CD4-positive, alpha-beta T cell treated with Interleukin-12 subunit alpha and Interleukin-12 subunit beta, for 1 hour (primary cell): Measurements from ENCODE around the gene SEMA5B.

ENCODE experiments used
- DNase-seq: peaks from one replicate; pipeline ENCODE4 v3.0.0-alpha.2; 2020

Gene SEMA5B

DNA sequence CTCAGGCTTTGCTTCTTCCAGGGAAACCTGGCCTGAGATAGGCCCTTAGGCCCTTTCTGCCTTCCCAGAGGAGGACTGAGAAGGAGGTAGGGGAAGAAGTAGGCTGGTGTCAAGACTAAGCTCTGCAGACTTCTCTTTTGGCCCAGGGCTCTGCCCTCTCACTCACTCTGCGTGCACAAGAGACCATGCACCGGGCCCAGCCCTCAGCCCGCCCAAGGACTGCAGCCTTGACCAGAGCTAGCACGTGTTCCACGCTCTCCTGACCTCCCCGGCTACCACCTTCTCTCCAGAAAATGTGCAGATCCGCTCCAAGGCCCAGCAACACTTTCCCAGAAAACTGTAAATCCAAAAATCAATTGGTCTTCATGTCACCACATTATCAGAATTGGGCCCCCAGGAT lies 59.8 kb downstream of the SEMA5B start:
- no peak for DNase-seq

DNA sequence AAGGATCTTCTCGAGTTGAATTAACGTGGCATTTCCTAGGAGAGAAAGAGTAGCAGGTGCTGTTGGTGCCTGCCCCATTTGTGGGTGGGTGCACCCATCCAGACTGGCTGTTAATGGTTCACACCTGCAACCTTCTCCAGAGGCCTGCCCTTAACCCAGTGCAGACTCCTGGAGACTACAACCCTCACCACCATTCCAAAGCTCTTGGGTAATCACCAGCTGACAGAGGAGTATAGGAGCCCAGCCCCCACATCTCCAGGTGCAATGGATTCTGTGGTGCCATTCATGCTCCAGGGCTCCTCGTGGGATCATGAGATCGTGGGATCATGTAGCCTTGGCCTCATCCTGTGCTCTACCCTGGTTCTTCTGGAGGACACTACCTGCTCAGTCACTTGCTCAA lies 60.2 kb downstream of the SEMA5B start:
- no peak for DNase-seq

DNA sequence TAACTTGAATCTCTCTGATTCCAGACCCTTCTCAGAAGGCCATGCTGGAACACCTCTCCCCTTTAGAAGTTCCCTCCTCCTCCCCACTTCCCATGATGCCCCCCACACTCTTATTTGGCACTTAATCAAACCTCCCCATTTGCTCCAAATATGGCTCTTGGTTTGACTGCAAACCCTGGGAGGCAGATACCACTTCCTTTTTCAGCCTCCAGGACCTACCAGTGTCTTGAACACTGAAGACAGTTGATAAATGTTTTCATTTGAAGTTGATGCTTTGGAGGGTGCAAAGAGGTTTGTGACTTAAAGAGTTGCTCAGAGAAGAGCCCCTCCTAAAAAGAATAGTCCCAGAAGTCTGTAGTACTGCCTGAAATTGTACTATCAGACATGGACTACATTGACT lies 61.5 kb downstream of the SEMA5B start:
- DNase-seq, result no peak

DNA sequence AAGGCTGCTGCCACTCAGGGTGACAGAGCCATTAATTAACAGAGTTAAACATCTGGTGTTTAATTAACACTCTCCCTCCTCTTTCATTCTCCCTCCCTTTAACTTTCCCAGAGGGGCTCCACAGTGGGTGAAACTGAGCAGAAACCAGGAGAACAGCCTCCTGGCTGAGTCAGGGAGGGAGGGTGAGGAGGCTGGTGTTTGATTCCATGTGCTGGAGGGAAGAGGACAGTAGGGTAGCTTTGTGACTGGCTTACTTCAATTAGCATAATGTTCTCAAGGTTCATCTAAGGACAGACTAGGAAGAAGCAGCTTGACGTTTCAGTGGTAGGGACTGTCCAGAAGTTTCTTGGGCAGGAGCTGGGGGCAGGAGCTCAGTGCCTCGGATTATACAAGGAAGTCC lies 62.8 kb downstream of the SEMA5B start:
- no peak for DNase-seq

DNA sequence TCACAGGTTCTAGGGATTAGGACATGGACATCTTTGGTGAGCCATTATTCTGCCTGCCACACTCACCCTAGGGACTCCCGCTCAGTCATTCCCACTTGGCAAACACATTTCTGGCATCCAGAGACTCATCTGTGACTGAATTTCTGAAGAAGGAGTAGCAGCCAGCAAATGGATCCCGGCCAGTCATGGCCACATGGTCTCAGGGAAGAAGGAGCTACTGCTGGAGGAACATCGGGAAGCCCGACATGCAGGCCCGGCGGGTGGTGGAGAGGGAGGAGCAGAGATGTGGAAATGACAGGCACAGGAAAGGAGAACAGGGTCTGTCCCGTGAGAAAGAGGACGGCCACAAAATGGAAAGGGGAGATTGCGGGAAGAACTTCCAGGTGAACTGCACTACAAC lies 65.4 kb downstream of the SEMA5B start:
- DNase-seq, result no peak

DNA sequence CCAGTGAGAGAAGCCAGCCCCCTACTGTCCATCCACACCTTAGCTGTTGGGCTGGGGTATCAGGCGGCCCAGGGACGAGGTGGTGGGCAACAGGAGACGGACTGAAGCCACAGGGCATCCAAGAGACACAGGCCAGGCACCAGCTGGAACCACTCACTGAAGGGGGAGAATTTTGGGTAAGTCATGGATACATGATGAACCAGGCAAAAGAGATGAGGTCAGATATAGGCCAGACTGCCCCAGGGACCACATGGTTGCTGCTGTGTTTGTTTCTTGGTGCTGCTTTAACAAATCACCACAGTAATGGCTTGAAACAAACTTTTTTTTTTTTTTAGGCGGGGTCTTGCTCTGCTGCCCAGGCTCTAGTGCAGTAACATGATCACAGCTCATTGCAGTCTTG lies 66.4 kb downstream of the SEMA5B start:
- DNase-seq, result no peak

DNA sequence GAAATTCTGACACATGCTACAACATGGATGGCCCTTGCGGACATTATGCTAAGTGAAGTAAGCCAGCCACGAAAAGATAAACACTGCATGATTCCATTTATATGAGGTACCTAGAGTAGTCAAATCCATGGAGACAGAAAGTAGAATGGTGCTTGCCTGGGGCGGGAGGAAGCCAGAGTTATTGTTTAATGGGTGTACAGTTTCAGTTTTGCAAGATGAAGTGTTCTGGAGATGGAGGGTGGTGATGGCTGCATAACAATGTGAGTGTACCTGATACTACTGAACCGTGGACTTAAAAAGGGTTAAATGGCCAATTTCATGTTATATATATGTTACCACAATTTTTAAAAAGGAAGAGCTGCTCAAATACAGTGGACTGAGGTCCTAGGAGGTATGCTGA lies 66.9 kb downstream of the SEMA5B start:
- no peak for DNase-seq

DNA sequence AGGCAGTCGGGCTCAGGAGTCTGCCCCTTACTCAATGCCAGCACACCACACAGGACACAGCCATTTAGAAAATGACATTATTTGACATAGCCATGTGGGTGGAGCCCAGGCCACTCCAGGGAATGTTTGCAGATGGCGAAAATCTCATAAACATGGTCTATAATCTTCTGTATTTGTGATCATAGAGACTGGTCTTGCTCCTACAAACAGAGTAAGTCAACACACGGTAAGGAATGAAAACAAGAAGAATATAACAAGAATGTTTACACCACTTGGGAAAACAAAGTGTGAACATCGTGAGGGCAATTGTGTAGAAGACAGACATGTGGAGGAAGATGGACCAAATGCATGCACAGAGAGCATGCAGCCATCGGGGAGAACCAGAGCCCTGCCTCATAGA lies 68.2 kb downstream of the SEMA5B start:
- no peak for DNase-seq

DNA sequence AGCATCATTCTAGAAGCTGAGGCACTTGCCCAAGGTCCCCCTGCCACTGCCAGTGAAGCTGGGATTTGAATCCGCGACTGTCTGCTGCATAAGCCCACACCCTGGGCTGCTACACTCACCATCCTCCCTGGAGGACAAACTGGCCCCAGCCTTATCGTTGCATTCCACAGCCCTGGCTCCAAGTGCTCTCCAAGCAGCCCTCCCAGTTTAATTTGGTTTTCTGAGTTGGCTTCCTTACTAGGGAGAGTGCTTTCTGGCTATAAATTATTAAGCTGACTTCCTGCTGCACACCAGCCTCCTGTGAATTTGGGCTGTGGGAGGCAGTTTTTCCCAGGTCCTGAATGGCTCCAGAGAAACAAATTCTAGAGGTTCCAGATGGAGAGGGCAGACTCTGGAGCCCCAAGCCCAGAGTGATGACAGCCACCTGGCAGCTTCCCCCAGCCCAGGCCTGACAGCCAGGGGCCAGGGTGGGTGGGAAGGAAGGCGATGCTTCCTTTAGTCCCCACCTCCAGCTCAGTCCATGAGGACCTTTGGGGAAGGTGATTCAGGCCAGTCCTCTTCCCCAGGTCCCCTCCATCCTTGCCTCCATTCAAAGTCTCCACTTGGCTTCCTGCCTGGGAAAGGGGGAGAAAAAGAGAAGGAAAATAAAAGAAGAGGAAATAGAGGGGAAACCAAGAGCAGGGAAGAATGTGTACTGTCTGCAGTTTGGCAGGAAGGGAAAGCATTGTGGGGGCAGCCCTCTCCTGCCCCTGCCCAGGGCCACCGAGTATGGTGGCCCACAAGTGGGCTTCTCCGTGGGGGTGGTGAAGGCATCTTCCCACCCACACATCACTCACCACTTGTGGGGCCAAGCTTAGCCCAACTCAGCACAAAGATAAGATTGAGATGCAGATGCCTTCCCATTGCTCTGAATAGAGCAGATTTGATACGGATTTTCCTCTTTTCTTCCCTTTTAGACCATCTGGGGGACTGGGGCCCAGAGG lies 69.6 kb downstream of the SEMA5B start:
- no peak for DNase-seq

DNA sequence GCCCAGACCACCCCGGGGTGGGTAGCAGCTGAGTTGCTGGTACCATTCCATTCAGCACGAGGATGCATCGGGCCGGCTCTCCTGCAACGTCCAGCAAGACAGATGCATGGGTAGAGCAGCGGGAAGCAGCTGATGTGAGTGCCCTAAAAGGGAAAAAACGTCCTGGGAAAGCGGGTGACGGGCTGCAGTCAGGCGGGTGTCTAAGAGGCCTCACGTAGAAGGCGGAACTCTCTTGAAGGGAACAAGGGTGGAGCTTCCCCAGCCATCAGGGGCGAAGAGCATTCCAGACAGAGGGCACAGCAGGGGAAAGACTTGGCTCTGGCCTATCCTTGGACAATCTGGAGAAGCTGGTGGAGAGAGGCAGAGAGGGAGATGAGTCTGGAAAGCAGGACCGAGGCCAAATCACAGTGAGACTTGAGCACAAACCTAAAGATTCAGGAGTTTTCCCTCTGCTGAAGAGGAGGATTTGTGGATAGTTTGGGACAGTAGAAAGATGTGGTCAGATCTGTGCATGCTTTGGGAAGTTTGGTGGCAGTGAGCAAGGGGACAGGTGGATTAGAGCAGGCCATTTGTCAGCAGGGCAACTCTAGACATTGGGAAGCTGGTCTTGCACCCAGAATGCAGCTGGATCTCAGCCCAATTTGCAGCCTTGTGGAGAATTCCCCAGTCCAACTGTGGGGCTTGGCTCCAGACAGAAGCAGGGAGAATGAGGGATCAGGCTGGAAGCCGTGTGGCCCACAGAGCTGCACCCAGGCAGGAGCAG lies 70.7 kb downstream of the SEMA5B start:
- DNase-seq, result no peak

DNA sequence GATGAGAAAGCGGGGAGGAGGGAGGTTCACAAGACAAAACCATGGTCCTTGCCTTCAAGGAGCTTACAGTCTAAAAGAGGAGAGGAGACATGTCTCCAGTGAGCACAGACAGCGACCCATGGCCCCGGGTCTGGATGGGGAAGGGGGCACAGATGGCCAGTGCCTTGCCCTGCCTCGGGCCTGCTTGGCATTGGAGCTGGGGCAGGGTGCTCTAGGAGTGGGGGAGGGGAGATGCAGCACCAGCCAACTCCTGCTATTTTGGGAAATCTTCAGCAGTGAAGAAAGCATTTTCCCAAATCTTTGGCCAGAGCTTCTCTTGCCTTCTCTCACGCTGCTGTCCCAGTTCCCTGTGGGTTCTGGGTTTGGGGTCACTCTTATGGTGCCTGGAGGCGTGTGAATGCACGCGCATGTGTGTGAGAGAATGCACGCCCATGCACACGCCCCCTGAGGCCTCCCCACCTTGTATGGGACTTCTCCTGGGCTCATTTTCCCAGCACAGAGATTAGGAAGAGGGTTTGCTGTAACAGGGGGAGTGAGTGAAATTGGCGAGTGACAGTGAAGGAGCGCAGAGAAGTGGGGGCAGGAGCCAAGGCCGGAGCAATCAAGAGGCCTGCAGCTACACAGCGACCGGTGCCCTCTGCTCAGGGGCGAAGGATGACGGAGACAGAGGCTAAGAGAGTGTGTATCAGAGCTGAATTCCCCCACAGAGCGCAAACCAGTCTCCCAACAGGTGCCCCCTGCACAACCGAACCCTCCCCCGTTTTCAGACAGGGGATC lies 71.5 kb downstream of the SEMA5B start:
- no peak for DNase-seq

DNA sequence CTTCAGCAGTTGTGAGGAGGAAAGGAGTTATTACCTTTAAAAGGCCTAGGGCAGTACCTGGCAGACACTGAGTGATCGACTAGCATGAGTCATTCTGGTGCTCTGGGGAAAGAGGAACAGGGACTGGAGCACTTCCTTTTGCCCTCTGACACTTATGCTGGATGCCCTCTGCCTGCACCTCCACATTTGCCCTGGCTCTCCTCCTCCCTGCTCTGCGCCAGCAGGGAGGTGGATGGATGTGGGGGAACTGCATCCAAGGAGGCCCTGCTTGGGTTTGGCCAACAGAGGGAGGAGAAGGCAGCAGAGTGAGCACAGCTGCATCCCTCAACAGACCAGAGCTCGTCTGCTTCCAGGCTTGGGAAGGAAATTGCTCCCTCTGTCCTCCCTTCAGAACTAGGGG lies 75.0 kb downstream of the SEMA5B start:
- no peak for DNase-seq

DNA sequence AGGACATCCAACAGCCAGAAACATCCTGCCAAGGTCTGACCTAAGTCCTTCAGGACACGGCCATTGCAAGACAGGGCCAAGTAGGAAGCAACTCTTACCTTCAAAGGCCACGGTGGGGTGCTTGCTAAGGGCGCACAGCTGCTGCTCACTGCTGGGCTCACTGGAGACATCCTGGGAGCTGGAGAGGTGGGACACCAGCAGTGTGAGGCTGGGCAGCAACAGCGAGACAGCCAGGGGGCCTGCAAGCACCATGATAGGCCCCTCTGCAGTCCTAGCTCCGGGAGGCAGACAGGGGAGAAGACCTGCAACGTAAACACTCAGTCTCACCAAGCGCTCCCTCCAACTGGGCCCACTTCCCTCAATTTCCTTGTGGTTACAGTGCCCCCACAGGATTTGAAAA lies 79.2 kb downstream of the SEMA5B start:
- DNase-seq, result no peak

DNA sequence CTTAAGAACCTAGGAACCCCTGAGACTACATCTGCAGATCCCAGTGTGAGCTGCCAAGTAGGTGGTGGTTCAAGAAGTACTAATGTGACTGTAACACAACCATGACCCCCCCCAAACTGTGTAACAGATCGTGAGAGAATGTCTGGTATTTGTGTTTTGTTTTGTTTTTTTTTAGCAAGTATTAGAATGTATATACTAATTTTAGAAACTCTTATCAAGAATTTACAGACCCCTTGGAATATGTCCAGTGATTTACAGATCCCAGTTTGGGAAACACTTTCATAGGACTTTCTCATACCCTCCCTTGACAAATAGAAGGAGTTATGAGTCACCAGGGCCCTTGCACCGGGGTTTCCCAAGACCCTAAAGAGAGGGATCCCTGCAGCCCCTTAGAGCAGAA lies 79.8 kb downstream of the SEMA5B start:
- no peak for DNase-seq

DNA sequence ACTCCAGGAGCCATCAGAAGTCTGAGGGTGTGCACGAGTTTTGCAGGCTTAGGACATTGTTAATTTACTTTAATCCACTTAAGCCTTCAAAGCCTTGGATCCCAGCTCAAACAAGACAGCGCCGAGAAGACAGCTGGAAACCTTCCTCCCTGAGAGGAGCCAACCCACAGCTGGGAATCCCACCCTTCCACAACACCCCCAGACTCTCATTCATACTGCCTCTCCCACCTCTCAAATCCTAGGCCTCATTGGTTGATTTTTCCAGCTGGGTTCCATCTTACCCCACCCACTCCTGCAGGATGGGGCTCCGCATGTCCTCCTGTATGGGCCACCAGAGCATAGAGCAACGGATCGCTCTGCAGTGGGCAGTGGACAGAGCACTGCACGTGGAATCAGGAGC lies 80.4 kb downstream of the SEMA5B start:
- DNase-seq, result no peak

DNA sequence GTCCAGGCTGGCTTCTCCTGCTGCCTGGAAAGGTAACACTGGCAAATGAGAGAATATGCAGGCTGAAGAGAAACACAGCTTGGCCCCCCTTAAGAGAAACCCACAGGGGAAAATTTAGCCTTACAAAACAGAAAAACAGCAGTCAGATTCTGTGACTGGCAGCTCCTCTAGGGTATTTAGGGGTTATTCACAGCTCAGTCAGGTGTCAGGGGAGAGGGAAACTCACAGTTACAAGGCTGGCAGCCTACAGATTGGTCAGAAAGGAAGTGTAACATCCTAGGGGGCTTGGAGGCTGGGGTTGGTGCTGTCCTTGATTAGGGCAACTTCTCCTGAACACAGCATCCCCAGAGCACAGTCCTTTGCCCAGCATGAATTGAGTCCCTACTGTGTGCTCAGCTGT lies 81.4 kb downstream of the SEMA5B start:
- no peak for DNase-seq

DNA sequence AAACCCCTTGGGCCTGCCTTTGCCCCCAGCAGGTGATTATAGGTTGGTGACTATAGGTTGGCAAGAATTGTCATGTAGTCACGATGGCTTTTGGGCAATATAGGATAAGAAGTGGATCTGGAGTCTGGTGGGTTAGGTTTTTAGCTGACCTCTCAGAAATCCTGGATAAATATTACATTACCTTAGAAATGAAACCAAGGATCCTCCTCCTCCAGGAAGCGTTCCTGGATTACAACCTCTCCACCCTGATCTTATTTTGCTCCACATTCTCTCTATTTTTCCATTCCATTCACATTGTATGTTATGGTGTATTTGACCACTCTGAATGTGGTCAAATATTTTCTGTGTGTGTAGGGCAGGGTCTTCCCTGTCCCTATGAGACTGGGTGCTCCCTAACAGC lies 82.3 kb downstream of the SEMA5B start:
- DNase-seq, result no peak

DNA sequence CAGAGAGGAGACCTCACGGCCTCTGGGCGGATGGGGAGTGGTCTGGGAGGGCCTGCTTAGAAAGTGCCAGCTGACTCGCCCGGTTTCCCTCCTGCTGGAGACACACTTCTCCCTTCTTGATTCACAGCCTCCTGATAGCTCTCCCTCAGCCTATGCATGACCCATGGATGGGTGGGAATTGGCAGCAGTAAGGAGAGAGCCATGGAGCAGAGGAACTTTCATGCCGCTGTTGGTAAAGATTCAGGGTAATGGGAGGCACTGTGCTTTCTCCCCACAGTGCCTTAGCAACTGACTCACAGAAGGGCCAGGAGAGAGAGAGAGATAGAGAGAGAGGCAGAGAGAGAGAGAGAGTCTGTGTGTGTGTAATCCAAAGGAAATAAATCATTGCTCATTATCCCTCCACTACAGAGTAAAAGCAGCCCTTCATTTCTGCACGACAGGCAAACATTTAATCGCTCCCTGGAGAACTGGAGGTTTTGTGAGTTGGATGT lies 82.8 kb downstream of the SEMA5B start:
- no peak for DNase-seq

DNA sequence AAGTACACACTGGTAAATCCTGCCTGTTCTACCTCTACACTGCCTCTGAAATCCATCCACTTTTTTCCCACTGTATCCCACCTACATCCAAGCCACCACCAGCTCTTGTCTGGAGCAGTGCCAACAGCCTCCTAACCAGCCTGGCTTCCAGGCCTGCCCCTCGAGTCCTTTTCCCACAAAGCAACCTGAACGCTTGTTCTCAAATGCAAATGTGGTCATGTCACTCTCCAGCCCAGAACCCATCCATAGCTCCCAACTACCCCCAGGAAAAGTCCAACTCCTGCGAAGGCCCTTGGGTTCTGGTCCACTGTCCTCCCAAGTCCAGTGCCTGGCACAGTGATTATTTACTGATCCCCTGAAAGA lies 83.8 kb downstream of the SEMA5B start:
- no peak for DNase-seq

DNA sequence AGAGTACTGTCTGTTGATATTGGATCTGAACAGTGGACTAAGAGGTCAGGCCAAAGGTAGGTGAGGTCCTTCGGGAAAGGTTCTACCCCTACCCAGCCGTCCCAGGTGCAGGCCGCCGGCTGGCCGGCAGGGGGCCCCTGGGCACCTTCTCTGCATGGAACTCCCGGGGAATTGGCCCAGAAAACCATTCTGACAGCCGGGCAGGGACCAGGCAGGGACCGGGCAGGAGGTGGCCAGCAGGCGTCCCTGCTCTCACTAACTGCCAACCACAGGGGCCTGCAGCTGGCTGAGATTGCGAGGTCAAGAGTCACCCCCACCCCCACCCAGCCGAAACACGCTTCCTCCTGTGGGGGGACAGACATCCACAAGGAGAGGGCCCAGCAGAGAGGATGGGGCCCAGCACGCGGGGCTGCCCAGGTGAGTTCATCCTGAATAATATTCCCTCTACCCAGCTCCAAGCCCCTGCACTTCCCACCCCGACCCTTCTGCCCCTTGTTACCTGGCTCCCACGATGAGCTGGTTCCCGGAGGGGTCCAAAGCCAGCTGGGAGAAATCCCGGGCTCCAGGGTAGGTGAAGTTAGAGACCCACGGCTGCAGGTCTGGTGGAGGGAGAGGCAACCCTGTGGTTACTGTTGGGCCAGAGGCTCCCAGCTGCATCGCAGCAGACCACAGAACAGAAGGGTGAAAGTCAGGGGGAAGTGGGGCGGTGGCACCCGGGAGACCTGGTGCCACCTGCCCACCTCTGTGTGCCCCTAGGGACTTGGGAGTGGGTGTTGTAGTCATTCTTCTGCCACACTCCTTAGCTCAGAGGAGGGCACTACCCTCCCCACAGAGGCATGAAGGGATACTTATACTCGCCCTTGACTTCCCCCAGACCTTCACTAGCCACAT lies 84.4 kb downstream of the SEMA5B start:
- no peak for DNase-seq

DNA sequence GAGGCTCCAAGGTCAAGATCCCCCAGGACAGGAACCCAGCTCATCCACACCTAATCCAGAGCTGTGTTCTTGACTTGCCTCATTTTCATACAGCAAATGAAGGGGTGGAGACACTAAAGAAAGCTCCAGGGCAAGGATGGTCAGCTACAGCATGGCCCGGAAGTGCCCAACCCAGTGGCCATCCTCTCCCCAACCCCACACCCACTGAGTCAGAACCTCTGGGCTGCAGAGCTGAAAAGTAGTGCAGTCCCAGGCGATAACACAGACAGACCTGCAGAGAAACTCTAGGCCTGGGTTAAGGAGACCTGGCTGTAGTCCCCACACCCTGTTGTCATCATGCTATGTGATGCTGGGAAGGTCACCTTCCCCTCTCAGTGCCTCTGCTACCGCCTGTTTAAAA lies 85.3 kb downstream of the SEMA5B start:
- DNase-seq, result no peak
